Middle frontal gyrus (tissue), 1 donor: ENCODE data around the gene SLC30A2.

Experiments used
- DNase-seq: peaks from one replicate; pipeline ENCODE4 v3.0.0-alpha.2; 2015; ENCODE audit warnings: low spot score; ENCODE audit errors: extremely low spot score

SLC30A2 gene

GRCh38 chr1:26041978-26042377 lies 3.9 kb downstream of the SLC30A2 start:
- DNase-seq: no peak

- no peak for DNase-seq
Measured at GRCh38 chr1:26041401-26041800, 4.5 kb downstream of the SLC30A2 start.

DNA sequence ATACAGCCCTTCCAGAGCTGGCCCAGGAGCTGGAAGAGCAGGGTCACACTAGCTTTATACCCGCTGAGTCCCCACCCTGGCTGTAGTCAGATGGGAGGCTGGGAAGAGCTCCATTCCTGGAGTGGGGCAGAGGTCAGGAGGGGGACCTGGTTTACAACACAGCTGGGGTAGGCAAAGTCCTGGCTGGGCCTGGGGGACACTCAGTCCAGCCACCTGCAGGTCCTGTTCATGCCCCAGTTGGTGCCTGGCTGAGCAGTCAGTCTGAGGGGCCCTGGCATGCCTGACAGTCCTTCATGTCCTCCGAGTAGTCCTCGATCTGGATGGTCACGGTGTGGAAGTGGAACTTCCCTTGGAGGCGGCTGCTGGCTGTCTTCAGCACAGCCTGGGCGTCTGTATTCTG lies 7.0 kb downstream of the SLC30A2 start:
- no peak for DNase-seq

GRCh38 chr1:26038477-26038876 lies 7.4 kb downstream of the SLC30A2 start:
- DNase-seq: no peak

DNA sequence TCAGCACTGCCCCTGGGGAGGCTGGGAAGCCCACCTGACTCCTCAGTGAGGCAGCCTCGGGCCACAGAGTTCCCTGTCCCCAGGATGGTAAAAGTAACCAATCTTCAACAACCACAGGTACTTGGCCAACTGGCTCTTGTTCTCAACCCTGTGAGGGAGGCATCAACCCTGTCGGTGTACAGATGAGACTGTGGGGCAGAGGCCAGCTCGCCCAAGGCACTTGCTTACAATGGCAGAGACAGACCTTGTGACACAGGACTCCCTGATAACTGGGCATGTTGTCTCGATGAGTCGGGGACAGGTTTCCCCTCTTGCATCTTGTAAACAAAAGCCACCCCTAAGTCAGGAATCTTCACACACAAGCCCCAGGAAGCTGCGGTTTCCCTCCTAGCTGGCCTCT lies 8.0 kb downstream of the SLC30A2 start:
- DNase-seq: no peak

GRCh38 chr1:26036756-26037281 lies 9.1 kb downstream of the SLC30A2 start:
- no peak for DNase-seq

- peak; percentile 75 for DNase-seq
Measured at GRCh38 chr1:26035959-26036755, 9.8 kb downstream of the SLC30A2 start.

- peak; percentile 82 for DNase-seq
Measured at GRCh38 chr1:26035203-26035958, 10.5 kb downstream of the SLC30A2 start.

DNA sequence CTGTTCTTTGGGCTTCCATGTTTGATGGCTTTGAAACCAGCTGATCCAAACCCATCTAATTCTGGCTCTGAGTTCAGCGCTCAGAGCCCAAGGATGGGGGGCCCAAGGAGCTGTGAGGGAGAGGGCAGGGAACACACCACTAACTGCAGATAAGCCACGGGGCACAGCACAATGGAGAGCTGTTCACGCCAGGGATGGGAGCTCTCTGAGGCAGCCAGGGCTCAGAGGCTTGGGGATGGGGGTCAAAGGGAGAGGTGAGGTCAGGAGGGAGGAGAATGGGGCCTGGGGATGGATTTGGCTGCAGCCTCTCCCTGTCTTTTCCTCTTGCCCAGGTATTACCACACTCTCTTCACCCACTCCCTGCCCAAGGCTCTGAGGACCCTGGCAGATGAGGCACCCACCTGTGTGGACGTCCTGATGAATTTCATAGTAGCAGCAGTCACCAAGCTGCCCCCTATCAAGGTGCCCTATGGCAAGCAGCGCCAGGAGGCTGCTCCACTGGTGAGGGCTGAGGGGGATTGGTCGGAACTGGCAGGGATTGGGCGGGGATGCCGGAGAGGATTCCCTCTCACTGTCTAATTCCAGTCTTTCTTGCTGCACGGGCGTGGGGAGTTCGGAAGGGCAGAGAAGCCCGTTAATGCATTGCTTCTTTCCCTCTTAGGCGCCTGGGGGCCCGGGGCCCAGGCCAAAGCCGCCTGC lies 11.3 kb downstream of the SLC30A2 start:
- no peak for DNase-seq

- DNase-seq: no peak
Measured at GRCh38 chr1:26032656-26033357, 13.1 kb downstream of the SLC30A2 start.

DNA sequence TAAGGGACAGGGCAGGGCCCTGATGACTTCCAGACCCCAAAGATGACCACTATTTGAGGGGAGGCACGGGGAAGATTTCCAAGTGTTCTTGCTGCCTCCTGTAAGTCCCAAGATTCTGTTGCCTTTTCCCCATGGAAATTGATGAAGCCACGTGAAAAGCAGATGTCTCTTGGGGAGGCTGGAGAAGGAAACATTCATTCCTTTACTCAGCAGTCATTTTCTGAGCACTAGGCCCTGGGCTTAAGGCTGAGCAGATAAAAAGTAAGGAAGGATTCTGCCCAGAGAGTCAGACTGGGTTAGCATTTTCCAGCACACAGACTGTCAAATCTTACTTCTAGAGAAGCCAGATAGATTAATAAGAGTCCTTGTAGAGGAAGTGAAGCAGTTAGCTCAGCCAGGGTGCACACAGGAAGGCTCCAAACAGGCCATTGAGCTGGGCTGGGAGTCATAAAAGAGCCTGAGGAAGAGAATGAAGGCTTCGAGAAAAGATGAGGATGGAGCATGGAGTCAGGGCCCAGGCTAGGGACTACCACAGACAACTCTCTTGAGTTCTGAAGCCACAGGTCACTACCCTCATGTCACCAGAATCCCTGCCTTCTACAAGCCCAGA lies 14.2 kb downstream of the SLC30A2 start:
- no peak for DNase-seq

- DNase-seq: no peak
Measured at GRCh38 chr1:26031196-26031595, 14.7 kb downstream of the SLC30A2 start.

- DNase-seq: no peak
Measured at GRCh38 chr1:26029864-26030481, 15.9 kb downstream of the SLC30A2 start.

GRCh38 chr1:26029054-26029863 lies 16.7 kb downstream of the SLC30A2 start:
- no peak for DNase-seq

GRCh38 chr1:26028490-26028980 lies 17.4 kb downstream of the SLC30A2 start:
- no peak for DNase-seq

DNA sequence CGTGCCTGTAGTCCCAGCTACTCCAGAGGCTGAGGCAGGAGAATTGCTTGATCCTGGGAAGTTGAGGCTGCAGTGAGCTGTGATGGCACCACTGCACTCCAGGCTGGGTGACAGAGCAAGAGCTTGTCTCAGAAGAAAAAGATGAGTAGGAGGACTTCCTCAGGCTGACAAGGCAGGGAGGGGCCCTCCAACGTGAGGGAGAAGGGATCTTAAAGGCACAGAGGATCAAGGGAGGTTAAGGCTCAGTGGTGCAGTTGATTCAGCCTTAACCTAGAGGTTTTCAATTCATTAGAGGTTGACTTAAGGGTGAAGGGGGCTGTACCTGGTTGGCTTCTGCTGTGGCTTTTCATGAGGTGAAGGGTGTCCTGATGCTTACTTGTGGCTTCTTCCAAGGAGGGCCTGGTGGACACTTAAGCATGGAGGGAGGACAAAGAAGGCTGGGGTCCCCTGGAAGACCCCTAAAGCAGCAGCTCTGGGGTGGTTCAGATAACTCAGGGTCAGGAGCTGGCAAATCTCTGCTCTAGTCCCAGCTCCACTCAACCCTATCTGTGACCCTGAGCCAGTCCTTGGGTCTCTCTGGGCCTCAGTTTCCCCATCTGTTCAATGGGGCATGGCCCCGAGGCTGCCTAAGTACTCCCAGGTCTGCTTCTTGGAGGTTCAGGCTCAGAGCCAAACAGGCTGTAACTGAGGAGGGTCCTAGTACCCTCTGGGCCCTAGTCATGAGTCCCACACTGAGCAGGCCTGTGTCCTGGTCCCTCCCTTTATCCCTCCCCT lies 18.0 kb downstream of the SLC30A2 start:
- no peak for DNase-seq

DNA sequence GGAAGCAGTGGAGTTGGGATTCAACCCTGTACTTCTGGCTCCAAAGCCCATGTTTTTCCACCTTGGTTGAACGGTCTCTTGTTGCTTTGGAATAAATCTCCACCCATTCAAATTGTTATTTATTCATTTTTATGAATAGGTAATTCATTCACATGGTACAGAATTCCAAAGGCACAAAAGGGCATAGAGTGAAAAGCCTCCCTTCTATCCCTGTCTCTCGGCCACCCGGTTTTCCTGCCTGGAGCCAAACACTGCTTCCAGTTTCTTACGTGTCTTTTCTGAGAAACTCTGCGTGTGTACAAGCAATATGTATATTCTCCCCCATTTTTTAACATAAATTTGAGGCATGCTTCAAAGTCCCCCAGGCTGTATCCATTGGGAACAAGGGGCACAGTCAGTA lies 20.4 kb downstream of the SLC30A2 start:
- DNase-seq: no peak

- no peak for DNase-seq
Measured at GRCh38 chr1:26025060-26025459, 20.9 kb downstream of the SLC30A2 start.

DNA sequence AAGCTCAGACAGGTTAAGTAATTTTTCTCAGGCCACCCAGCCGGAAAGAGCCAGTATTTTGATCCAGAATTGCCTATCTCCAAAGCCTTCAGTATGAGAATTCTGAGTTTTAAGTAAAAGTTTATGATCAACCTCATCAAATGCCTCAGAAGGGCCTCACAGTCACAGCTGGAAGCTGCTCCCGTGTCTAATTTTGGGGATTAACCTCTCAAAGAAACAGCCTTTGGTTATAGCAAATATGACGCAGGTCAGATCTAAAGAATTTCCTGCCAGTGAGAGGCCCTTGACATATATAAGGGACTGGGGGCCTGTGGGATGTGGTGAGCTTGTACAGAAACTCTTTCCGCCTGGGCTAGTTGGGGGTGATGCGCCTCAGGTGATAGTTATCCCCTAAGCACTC lies 22.1 kb downstream of the SLC30A2 start:
- DNase-seq: no peak
